ENCODE results near the gene IFNB1. TPM values are rescaled to one million over a fixed set of nuclear protein-coding genes. Genes with fewer than 3 reads are reported as not detected.

The IFNB1 gene
- total RNA-seq, 1 experiment from 2014 or later = not detected

- no peak for TF ChIP-seq ZNF671 (CRISPR knock-in tag; IDR thresholded peaks at IDR 0.05)
Measured at GRCh38 chr9:21028466-21028865, 49.3 kb downstream of the IFNB1 start (continued).

- no peak for TF ChIP-seq ERG (CRISPR knock-in tag; IDR thresholded peaks at IDR 0.05)
- no peak for TF ChIP-seq IRF2 (CRISPR knock-in tag; IDR thresholded peaks at IDR 0.05; ENCODE audit: borderline replicate concordance, low read depth)
- TF ChIP-seq ATF2 (CRISPR knock-in tag; IDR thresholded peaks at IDR 0.05; ENCODE audit: borderline replicate concordance, low read depth) = no peak
- TF ChIP-seq RELA (CRISPR knock-in tag; IDR thresholded peaks at IDR 0.05; ENCODE audit: borderline replicate concordance) = no peak
- no peak for TF ChIP-seq NR3C1 (CRISPR knock-in tag; conservative IDR thresholded peaks at IDR 0.05; ENCODE audit: low read depth)
- no peak for TF ChIP-seq ZNF671 (CRISPR knock-in tag; IDR thresholded peaks at IDR 0.05)
- TF ChIP-seq KAT7 (CRISPR knock-in tag; IDR thresholded peaks at IDR 0.05; ENCODE audit: borderline replicate concordance) = no peak
- no peak for TF ChIP-seq HMGA2 (CRISPR knock-in tag; IDR thresholded peaks at IDR 0.05)
- TF ChIP-seq ZNF416 (CRISPR knock-in tag; IDR thresholded peaks at IDR 0.05) = no peak
- TF ChIP-seq AR (CRISPR knock-in tag; IDR thresholded peaks at IDR 0.05) = no peak
- no peak for TF ChIP-seq IRF1 (CRISPR knock-in tag; IDR thresholded peaks at IDR 0.05)
- TF ChIP-seq HMGXB4 (CRISPR knock-in tag; IDR thresholded peaks at IDR 0.05) = no peak
- TF ChIP-seq USF2 (CRISPR knock-in tag; IDR thresholded peaks at IDR 0.05) = no peak
- no peak for TF ChIP-seq MYBL2 (CRISPR knock-in tag; IDR thresholded peaks at IDR 0.05)
- no peak for TF ChIP-seq PREB (CRISPR knock-in tag; IDR thresholded peaks at IDR 0.05; ENCODE audit: borderline replicate concordance)
- no peak for TF ChIP-seq ZBTB43 (CRISPR knock-in tag; IDR thresholded peaks at IDR 0.05)
- TF ChIP-seq NR1H2 (CRISPR knock-in tag; IDR thresholded peaks at IDR 0.05) = no peak
- Mint-ChIP-seq H3K4me3 (no peak overlapping the region), H3K9me3 (peaks cover under 1% of the 10 kb centered on the region; the same call in 1 of the 2 replicates), H3K27ac (no peak overlapping the region), H3K36me3 (peaks cover 4% of the 10 kb centered on the region), H3K4me1 (no peaks in the 10 kb centered on the region), H3K27me3 (ENCODE audit: low read depth) (peaks cover 1% of the 10 kb centered on the region)
- no peak for DNase-seq (ENCODE audit: low spot score)
- CTCF ChIA-PET = no interaction called here
- ATAC-seq = no peak
- POLR2A ChIA-PET = no interaction called here
Measured at GRCh38 chr9:21027295-21027694, 50.4 kb downstream of the IFNB1 start.
